GM12878 (cell line): ENCODE measurements around the gene RHBDD1. TPM values are rescaled to one million over a fixed set of nuclear protein-coding genes. Genes with fewer than 3 reads are reported as not detected.
A peak's percentile ranks its signal among the peaks of the same experiment; 100 is the strongest.

ENCODE experiments used
- ATF7 ChIP-seq: fragments of 450-650 bp; IDR thresholded peaks from 2 replicates; pipeline ENCODE4 v1.6.1; 2016; ENCODE audit warnings: low read depth, mild to moderate bottlenecking
- BCL11A ChIP-seq: IDR thresholded peaks from 2 replicates; pipeline ENCODE4 v1.6.1; 2011; ENCODE audit warnings: low read depth, low read length
- E2F4 ChIP-seq: IDR thresholded peaks from 2 replicates; pipeline ENCODE4 v1.6.1; 2012; ENCODE audit warnings: low read depth, low read length, improper control_type of control experiment
- EGR1 ChIP-seq, 2 experiments: IDR thresholded peaks; 1 replicate in 1 of 2; 2 replicates in 1 of 2; pipeline ENCODE4 v1.6.1; 2011 to 2012; ENCODE audit warnings: low read depth in 2 of 2, low read length in 2 of 2, borderline replicate concordance in 1 of 2, mild to moderate bottlenecking in 1 of 2, moderate library complexity in 1 of 2
- EP300 ChIP-seq, 2 experiments: fragments of 150-350 bp in 1 of 2; IDR thresholded peaks; 2 replicates each; pipeline ENCODE4 v1.6.1; 2011 to 2012; ENCODE audit warnings: low read depth in 2 of 2, low read length in 2 of 2, borderline replicate concordance in 1 of 2, improper control_type of control experiment in 1 of 2, inconsistent platforms in 1 of 2; ENCODE audit not compliant: control insufficient read depth in 1 of 2
- FOXM1 ChIP-seq: IDR thresholded peaks from 2 replicates; pipeline ENCODE4 v1.6.1; 2012; ENCODE audit warnings: low read depth, mild to moderate bottlenecking, inconsistent platforms, low read length, moderate library complexity
- HSF1 ChIP-seq: fragments of 150-350 bp; IDR thresholded peaks from 2 replicates; pipeline ENCODE4 v1.6.1; 2014; ENCODE audit warnings: mild to moderate bottlenecking, low read depth, low read length
- IKZF2 ChIP-seq, 2 experiments: fragments of 450-650 bp; IDR thresholded peaks; 2 replicates each; pipeline ENCODE4 v1.6.1; 2017; ENCODE audit warnings: mild to moderate bottlenecking in 2 of 2, moderate library complexity in 2 of 2
- IRF3 ChIP-seq: fragments of 450-650 bp; IDR thresholded peaks from 2 replicates; pipeline ENCODE4 v1.6.1; 2014; ENCODE audit warnings: mild to moderate bottlenecking
- IRF4 ChIP-seq: IDR thresholded peaks from 2 replicates; pipeline ENCODE4 v1.6.1; 2011; ENCODE audit warnings: low read depth, low read length
- JUND ChIP-seq: IDR thresholded peaks from 2 replicates; pipeline ENCODE4 v1.6.1; 2012; ENCODE audit warnings: low read depth, mild to moderate bottlenecking, low read length, improper control_type of control experiment, moderate library complexity
- MTA3 ChIP-seq: IDR thresholded peaks from 2 replicates; pipeline ENCODE4 v1.6.1; 2012; ENCODE audit warnings: low read length, inconsistent platforms, borderline replicate concordance
- NFXL1 ChIP-seq: fragments of 450-650 bp; IDR thresholded peaks from 2 replicates; pipeline ENCODE4 v1.6.1; 2017; ENCODE audit warnings: antibody characterized with exemption, mild to moderate bottlenecking, borderline replicate concordance
- NFYB ChIP-seq: IDR thresholded peaks from 2 replicates; pipeline ENCODE4 v1.6.1; 2011; ENCODE audit warnings: low read depth, mild to moderate bottlenecking, low read length, improper control_type of control experiment, moderate library complexity; ENCODE audit not compliant: insufficient read depth
- NR2F1 ChIP-seq: fragments of 450-650 bp; conservative IDR thresholded peaks from 2 replicates; pipeline ENCODE4 v1.6.1; 2017; ENCODE audit warnings: mild to moderate bottlenecking
- RB1 ChIP-seq: fragments of 450-650 bp; formaldehyde crosslinking; IDR thresholded peaks from 2 replicates; pipeline ENCODE4 v1.6.1; 2017; ENCODE audit warnings: mild to moderate bottlenecking, borderline replicate concordance
- RBBP5 ChIP-seq: fragments of 200-600 bp; sonication (generic); conservative IDR thresholded peaks from 2 replicates; pipeline ENCODE4 v1.6.1; 2016
- SKIL ChIP-seq: fragments of 450-650 bp; IDR thresholded peaks from 2 replicates; pipeline ENCODE4 v1.6.1; 2017; ENCODE audit warnings: mild to moderate bottlenecking, low read depth, inconsistent platforms; ENCODE audit not compliant: poor library complexity, severe bottlenecking
- SMARCA5 ChIP-seq: fragments of 450-650 bp; IDR thresholded peaks from 2 replicates; pipeline ENCODE4 v1.6.1; 2017; ENCODE audit warnings: mild to moderate bottlenecking
- WRNIP1 ChIP-seq: IDR thresholded peaks from 2 replicates; pipeline ENCODE4 v1.6.1; 2011; ENCODE audit warnings: low read depth, low read length, improper control_type of control experiment, borderline replicate concordance
- ZNF207 ChIP-seq: fragments of 450-650 bp; IDR thresholded peaks from 2 replicates; pipeline ENCODE4 v1.6.1; 2014; ENCODE audit warnings: antibody characterized with exemption, mild to moderate bottlenecking, borderline replicate concordance
- ZNF24 ChIP-seq: fragments of 450-650 bp; IDR thresholded peaks from 2 replicates; pipeline ENCODE4 v1.6.1; 2017; ENCODE audit warnings: antibody characterized with exemption, mild to moderate bottlenecking
- ZNF592 ChIP-seq: fragments of 450-650 bp; IDR thresholded peaks from 2 replicates; pipeline ENCODE4 v1.6.1; 2017; ENCODE audit warnings: mild to moderate bottlenecking, moderate library complexity
- polyA plus RNA-seq, 11 experiments: library from polyadenylated mRNA; depleted of rRNA in 4 of 11; unstranded in 6 of 11; stranded (reverse) in 5 of 11; fragments of >200 nt; fragmentation: Nextera tagmentation in 4 of 11; fragmentation: Illumina TruSeq in 1 of 11; extraction: Ambion mirVana in 4 of 11; extraction: Trizol in 1 of 11; gene quantifications; 1 replicate in 1 of 11; 2 replicates in 10 of 11; pipeline versions ENCODE4 v1.2.1 to v1.2.3, GENCODE V29; 2011 to 2016; ENCODE audit warnings: inconsistent platforms in 2 of 11, missing spikeins in 2 of 11, low read depth in 1 of 11
- total RNA-seq, 4 experiments: library from RNA; depleted of rRNA in 3 of 4; stranded (reverse); fragments of >200 nt in 3 of 4; fragmentation: Illumina TruSeq in 1 of 4; extraction: Trizol in 1 of 4; gene quantifications; 2 replicates each; pipeline versions ENCODE4 v1.2.1 to v1.2.3, GENCODE V29; 2013 to 2021

Gene RHBDD1
- total and polyA plus RNA-seq, 10 of the 15 experiments (the other 5 are each of a cell fraction or from before 2014, with no cell fraction given) = 7.1 to 36.4 (median 14.7) TPM

GRCh38 chr2:226836548-226836885, 663 bp downstream of the RHBDD1 start (continued):
- TF ChIP-seq HSF1 (no peak), SKIL (peak; percentile 75), RBBP5 (no peak), ATF7 (no peak), SMARCA5 (no peak), ZNF592 (no peak), MTA3 (no peak), NR2F1 (no peak), IKZF2 (IDR thresholded peaks at IDR 0.05) (no peak; a peak in 1 of 4 replicates), IRF3 (no peak), ZNF24 (no peak), FOXM1 (no peak), BCL11A (no peak), ZNF207 (no peak), JUND (no peak), IRF4 (no peak), EP300 (IDR thresholded peaks at IDR 0.05; ENCODE audit: borderline replicate concordance in 1 of 2, control insufficient read depth in 1 of 2, low read depth in 2 of 2, low read length in 2 of 2) (no peak), NFYB (no peak), RB1 (no peak), NFXL1 (no peak), EGR1 (IDR thresholded peaks at IDR 0.05; ENCODE audit: borderline replicate concordance in 1 of 2, low read depth in 2 of 2, low read length in 2 of 2) (no peak), WRNIP1 (no peak), E2F4 (no peak)
